ENCODE data around the gene ZNF688. TPM values are rescaled to one million over a fixed set of nuclear protein-coding genes. Genes with fewer than 3 reads are reported as not detected.

ZNF688 gene
- total and polyA plus RNA-seq, 8 donors: 7.6 to 26.4 (median 10.4) TPM

GRCh38 chr16:30535777-30536190 lies 35.7 kb downstream of the ZNF688 start:
- intact Hi-C loops (cut with DNase I): no loop called here
- H3K9me3 ChIP-seq: no peaks in the 10 kb centered on the region

DNA sequence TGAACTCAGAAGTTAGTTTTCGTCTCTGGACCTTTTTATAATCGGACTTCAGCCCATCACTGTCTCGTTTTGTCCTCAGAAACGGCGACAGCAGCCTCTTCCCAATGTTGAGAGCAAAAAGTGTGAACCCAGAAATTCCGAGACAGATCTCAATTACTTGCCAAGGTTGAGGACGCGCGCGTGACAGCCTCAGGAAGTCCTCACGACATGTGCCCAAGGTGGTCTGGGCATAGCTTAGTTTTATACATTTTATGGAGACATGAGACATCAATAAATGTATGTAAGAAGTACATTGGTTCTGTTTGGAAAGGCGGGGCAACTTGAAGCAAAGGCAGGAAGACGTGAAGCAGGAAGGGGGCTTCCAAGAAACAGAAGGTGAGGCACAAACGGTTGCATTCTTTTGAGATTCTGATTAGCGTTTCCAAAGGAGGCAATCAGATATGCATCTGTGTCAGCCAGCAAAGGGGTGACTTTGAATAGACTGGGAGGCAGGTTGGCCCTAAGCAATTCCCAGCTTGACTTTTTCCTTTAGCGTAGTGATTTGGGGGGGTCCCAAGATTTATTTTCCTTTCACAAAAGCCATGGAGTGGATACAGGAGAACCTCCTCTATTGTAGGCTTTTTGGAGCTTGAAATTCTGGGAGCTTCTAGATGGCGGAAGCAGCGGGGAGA lies 36.3 kb downstream of the ZNF688 start:
- no peak for FAIRE-seq
- intact Hi-C loops (cut with DNase I): no loop called here

More at GRCh38 chr16:30535777-30536190, 35.7 kb downstream of the ZNF688 start:
- ATAC-seq (peak; percentile 63 to 87 (median 78)), DNase-seq (peak; percentile 65 to 91 (median 78)), FAIRE-seq (no peak)
- 24 to 28% methylated on average over 12 of the region's 12 CpGs for WGBS, 2 donors
- Histone ChIP-seq H3K4me1 (peaks cover 7 to 10% (median 8%) of the 10 kb centered on the region in 3 donors), H3K27ac (peak overlapping the region; percentile 91 to 95 (median 95)), H3K4me3 (peak overlapping the region in 3 of 4 donors; percentile 53 to 79 (median 74)), H3K27me3 (no peaks in the 10 kb centered on the region), H3K36me3 (peaks cover 0 to 7% (median 0%) of the 10 kb centered on the region in 3 donors)
- TF ChIP-seq, protein P1, sequence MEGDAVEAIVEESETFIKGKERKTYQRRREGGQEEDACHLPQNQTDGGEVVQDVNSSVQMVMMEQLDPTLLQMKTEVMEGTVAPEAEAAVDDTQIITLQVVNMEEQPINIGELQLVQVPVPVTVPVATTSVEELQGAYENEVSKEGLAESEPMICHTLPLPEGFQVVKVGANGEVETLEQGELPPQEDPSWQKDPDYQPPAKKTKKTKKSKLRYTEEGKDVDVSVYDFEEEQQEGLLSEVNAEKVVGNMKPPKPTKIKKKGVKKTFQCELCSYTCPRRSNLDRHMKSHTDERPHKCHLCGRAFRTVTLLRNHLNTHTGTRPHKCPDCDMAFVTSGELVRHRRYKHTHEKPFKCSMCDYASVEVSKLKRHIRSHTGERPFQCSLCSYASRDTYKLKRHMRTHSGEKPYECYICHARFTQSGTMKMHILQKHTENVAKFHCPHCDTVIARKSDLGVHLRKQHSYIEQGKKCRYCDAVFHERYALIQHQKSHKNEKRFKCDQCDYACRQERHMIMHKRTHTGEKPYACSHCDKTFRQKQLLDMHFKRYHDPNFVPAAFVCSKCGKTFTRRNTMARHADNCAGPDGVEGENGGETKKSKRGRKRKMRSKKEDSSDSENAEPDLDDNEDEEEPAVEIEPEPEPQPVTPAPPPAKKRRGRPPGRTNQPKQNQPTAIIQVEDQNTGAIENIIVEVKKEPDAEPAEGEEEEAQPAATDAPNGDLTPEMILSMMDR (IDR thresholded peaks at IDR 0.05): peak; percentile 25 to 39 (median 30)

DNA sequence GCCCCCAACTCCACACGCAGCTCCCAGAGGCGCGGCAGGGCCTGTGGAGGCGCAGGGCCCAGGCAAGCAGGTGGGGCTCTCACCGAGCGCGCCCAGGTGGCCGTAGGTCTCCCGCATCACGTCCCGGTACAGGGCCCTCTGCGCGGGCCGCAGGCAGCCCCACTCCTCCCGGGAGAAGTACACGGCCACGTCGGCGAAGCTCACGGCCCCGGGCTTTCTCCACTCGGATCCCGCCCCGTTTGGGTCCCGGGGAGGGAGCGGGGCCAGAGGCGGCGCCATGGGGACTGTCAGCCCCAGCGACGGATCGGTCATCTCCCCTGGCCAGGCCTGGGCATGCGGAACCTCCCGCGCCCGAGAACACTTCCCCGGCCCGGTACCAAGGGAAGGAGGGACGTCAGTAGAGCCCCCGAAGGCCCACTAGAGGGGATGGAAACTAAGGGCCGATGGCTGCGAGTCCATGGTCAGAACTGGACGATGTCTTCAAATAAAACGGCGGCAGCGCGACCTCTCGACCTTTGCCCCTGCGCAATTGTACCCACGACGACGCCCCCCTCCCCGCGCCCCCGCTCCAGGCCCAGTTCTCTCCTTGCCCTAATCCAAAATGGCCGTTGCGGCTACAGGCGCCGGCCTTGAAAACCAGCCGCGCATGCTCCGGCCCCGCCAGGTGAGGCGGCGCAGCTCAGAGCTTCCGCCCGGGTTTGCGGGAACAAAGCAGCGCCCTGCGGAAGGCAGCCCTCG lies 37.0 kb downstream of the ZNF688 start, which contains the start of gene ZNF747:
ZNF747 (minus strand) TSS at position 491 of the 738 bp plus-strand sequence; CDS start at position 312, 179 bp downstream.
- DNase-seq: peak; percentile 91 to 97 (median 94)
- peak; percentile 90 to 95 (median 92) for ATAC-seq
- TF ChIP-seq, protein P1 (IDR thresholded peaks at IDR 0.05): no peak
- Histone ChIP-seq H3K4me1 (peaks cover 7 to 9% (median 8%) of the 10 kb centered on the region in 3 donors), H3K36me3 (peaks cover 0 to 7% (median 0%) of the 10 kb centered on the region in 3 donors), H3K27ac (peak within 1 kb of the TSS; percentile 91 to 95 (median 95)), H3K9me3 (no peaks in the 10 kb centered on the region), H3K4me3 (peak within 1 kb of the TSS; percentile 53 to 79 (median 69)), H3K27me3 (no peaks in the 10 kb centered on the region)
- no peak for FAIRE-seq
- intact Hi-C loops (cut with DNase I): no loop called here
- 0 to 1% methylated on average over 63 to 70 of the region's 70 CpGs for WGBS, 2 donors

More for the DNA sequence above, 36.3 kb downstream of the ZNF688 start:
- peaks cover 0 to 7% (median 0%) of the 10 kb centered on the region in 3 donors for H3K36me3 ChIP-seq
- no peaks in the 10 kb centered on the region for H3K27me3 ChIP-seq
- H3K27ac ChIP-seq: peak overlapping the region; percentile 91 to 95 (median 95)
- H3K9me3 ChIP-seq: no peaks in the 10 kb centered on the region
- ATAC-seq (peak; percentile 5 to 21 (median 8)), DNase-seq (no peak)
- H3K4me3 ChIP-seq: peak overlapping the region; percentile 53 to 79 (median 69)
- peaks cover 7 to 9% (median 8%) of the 10 kb centered on the region in 3 donors for H3K4me1 ChIP-seq
- TF ChIP-seq, protein P1 (IDR thresholded peaks at IDR 0.05): no peak
- 3 to 9% methylated on average over 18 of the region's 18 CpGs for WGBS, 2 donors

DNA sequence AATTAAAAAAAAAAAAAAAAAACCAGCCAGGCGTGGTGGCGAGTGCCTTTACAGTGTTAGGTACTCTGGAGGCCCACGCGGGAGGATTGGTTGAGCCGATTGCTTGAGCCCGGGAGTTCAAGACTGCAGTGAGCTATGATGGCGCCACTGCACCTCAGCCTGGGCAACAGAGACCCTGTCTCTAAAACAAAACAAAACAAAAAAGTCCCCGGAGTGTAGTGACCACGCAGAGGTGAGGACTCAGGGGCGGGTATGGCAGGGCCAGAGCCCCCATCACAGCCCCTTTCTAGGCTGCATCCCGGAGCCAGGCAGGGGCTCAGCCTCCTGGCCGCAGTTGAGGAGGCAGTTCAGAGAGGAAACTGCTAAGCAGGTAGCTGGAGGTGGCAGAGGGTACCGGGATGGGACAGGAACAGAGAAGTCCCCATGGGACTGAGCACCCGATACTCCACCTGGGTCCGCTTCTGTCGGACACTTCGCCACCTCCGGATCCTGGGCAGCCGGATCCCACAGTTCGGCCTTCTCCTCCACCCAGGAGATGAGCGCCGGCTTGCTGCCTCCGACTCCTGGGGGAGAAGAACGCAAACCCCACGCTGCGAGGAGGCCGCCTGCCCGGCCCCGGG lies 37.7 kb downstream of the ZNF688 start:
- H3K4me1 ChIP-seq: peaks cover 7 to 9% (median 8%) of the 10 kb centered on the region in 3 donors
- TF ChIP-seq, protein P1 (IDR thresholded peaks at IDR 0.05): no peak
- DNase-seq: no peak
- no peaks in the 10 kb centered on the region for H3K27me3 ChIP-seq
- H3K4me3 ChIP-seq: peak overlapping the region; percentile 53 to 79 (median 69)
- peak; percentile 0 to 12 (median 5) for ATAC-seq
- no peak for FAIRE-seq
- 6 to 9% methylated on average over 26 to 29 of the region's 29 CpGs for WGBS, 2 donors
- peaks cover 0 to 7% (median 0%) of the 10 kb centered on the region in 3 donors for H3K36me3 ChIP-seq
- H3K27ac ChIP-seq: peak overlapping the region; percentile 91 to 95 (median 95)
- intact Hi-C loops (cut with DNase I): no loop called here
- no peaks in the 10 kb centered on the region for H3K9me3 ChIP-seq
